GM23338 (cell line): ENCODE results near the gene CUBN.

Experiments
- CREB1 ChIP-seq: fragments of 250-450 bp; sonication (Bioruptor Pico); IDR thresholded peaks from 2 replicates; pipeline ENCODE4 v1.5.0; 2020; ENCODE audit warnings: low read depth, mild to moderate bottlenecking, moderate library complexity
- EZH2 ChIP-seq: fragments of 200-600 bp; sonication (generic); IDR thresholded peaks from one replicate; pipeline ENCODE4 v1.8.0; 2017; ENCODE audit warnings: antibody characterized with exemption, mild to moderate bottlenecking, low read depth; ENCODE audit not compliant: unreplicated experiment
- EZH2phosphoT487 ChIP-seq: fragments of 200-600 bp; sonication (generic); IDR thresholded peaks from one replicate; pipeline ENCODE4 v1.8.1; 2018; ENCODE audit warnings: antibody characterized with exemption; ENCODE audit not compliant: unreplicated experiment
- JUNB ChIP-seq: IDR thresholded peaks from one replicate; pipeline ENCODE4 v1.6.1; 2016; ENCODE audit warnings: antibody characterized with exemption; ENCODE audit not compliant: unreplicated experiment
- NANOG ChIP-seq: IDR thresholded peaks from 2 replicates; pipeline ENCODE4 v1.6.1; 2016; ENCODE audit warnings: antibody characterized with exemption, borderline replicate concordance
- POLR2AphosphoS5 ChIP-seq: IDR thresholded peaks from 2 replicates; pipeline ENCODE4 v1.6.1; 2016; ENCODE audit warnings: antibody characterized with exemption, low read depth
- STAT1 ChIP-seq: IDR thresholded peaks from one replicate; pipeline ENCODE4 v1.6.1; 2016; ENCODE audit warnings: antibody characterized with exemption; ENCODE audit not compliant: unreplicated experiment
- TF ChIP-seq, protein P1 (sequence below), 2 experiments: fragments of 200-600 bp in 1 of 2; sonication (generic) in 1 of 2; conservative IDR thresholded peaks; 2 replicates each; pipeline versions ENCODE4 v1.5.1 to v1.6.1; 2016 to 2017; ENCODE audit warnings: antibody characterized with exemption in 2 of 2, low read depth in 2 of 2, mild to moderate bottlenecking in 2 of 2, moderate library complexity in 1 of 2
- TF ChIP-seq, protein P2 (sequence below): IDR thresholded peaks from one replicate; pipeline ENCODE4 v1.6.1; 2018; ENCODE audit warnings: antibody characterized with exemption; ENCODE audit not compliant: unreplicated experiment

GRCh38 chr10:16867990-16868389, 261.6 kb downstream of the CUBN start:
- TF ChIP-seq, protein P1, sequence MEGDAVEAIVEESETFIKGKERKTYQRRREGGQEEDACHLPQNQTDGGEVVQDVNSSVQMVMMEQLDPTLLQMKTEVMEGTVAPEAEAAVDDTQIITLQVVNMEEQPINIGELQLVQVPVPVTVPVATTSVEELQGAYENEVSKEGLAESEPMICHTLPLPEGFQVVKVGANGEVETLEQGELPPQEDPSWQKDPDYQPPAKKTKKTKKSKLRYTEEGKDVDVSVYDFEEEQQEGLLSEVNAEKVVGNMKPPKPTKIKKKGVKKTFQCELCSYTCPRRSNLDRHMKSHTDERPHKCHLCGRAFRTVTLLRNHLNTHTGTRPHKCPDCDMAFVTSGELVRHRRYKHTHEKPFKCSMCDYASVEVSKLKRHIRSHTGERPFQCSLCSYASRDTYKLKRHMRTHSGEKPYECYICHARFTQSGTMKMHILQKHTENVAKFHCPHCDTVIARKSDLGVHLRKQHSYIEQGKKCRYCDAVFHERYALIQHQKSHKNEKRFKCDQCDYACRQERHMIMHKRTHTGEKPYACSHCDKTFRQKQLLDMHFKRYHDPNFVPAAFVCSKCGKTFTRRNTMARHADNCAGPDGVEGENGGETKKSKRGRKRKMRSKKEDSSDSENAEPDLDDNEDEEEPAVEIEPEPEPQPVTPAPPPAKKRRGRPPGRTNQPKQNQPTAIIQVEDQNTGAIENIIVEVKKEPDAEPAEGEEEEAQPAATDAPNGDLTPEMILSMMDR (conservative IDR thresholded peaks at IDR 0.05; ENCODE audit: low read depth in 2 of 2) = no peak
- TF ChIP-seq POLR2AphosphoS5 (no peak), EZH2 (no peak), EZH2phosphoT487 (no peak), CREB1 (CRISPR knock-in tag) (no peak), JUNB (no peak), NANOG (no peak), STAT1 (no peak)
- TF ChIP-seq, protein P2, sequence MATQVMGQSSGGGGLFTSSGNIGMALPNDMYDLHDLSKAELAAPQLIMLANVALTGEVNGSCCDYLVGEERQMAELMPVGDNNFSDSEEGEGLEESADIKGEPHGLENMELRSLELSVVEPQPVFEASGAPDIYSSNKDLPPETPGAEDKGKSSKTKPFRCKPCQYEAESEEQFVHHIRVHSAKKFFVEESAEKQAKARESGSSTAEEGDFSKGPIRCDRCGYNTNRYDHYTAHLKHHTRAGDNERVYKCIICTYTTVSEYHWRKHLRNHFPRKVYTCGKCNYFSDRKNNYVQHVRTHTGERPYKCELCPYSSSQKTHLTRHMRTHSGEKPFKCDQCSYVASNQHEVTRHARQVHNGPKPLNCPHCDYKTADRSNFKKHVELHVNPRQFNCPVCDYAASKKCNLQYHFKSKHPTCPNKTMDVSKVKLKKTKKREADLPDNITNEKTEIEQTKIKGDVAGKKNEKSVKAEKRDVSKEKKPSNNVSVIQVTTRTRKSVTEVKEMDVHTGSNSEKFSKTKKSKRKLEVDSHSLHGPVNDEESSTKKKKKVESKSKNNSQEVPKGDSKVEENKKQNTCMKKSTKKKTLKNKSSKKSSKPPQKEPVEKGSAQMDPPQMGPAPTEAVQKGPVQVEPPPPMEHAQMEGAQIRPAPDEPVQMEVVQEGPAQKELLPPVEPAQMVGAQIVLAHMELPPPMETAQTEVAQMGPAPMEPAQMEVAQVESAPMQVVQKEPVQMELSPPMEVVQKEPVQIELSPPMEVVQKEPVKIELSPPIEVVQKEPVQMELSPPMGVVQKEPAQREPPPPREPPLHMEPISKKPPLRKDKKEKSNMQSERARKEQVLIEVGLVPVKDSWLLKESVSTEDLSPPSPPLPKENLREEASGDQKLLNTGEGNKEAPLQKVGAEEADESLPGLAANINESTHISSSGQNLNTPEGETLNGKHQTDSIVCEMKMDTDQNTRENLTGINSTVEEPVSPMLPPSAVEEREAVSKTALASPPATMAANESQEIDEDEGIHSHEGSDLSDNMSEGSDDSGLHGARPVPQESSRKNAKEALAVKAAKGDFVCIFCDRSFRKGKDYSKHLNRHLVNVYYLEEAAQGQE = no peak
